Fibroblast of mammary gland (primary cell): ENCODE data around the gene SARDH.
"Not testable (repeated sequence)": the region's sequence is repeated elsewhere in the genome, so short reads cannot be mapped to it uniquely, and the experiment has no call there.

Experiments used
- DNase-seq: peaks from one replicate; pipeline ENCODE4 v3.0.0-alpha.2; 2010; ENCODE audit warnings: low read depth
- H3K4me3 ChIP-seq: 2 replicates; pipeline ENCODE4 v1.5.1; 2011; ENCODE audit warnings: low read depth, mild to moderate bottlenecking, low read length, moderate library complexity; ENCODE audit not compliant: control insufficient read depth
- TF ChIP-seq, protein P1 (sequence below): conservative IDR thresholded peaks from 2 replicates; pipeline ENCODE4 v1.5.1; 2011; ENCODE audit warnings: low read depth, low read length, inconsistent platforms; ENCODE audit not compliant: control insufficient read depth, insufficient read depth

The SARDH gene

GRCh38 chr9:133629221-133630110 lies 108.7 kb downstream of the SARDH start:
- DNase-seq: no peak
- TF ChIP-seq, protein P1, sequence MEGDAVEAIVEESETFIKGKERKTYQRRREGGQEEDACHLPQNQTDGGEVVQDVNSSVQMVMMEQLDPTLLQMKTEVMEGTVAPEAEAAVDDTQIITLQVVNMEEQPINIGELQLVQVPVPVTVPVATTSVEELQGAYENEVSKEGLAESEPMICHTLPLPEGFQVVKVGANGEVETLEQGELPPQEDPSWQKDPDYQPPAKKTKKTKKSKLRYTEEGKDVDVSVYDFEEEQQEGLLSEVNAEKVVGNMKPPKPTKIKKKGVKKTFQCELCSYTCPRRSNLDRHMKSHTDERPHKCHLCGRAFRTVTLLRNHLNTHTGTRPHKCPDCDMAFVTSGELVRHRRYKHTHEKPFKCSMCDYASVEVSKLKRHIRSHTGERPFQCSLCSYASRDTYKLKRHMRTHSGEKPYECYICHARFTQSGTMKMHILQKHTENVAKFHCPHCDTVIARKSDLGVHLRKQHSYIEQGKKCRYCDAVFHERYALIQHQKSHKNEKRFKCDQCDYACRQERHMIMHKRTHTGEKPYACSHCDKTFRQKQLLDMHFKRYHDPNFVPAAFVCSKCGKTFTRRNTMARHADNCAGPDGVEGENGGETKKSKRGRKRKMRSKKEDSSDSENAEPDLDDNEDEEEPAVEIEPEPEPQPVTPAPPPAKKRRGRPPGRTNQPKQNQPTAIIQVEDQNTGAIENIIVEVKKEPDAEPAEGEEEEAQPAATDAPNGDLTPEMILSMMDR: no peak
- H3K4me3 ChIP-seq: no peak overlapping the region

GRCh38 chr9:133628766-133629165 lies 109.4 kb downstream of the SARDH start:
- DNase-seq: no peak
- TF ChIP-seq, protein P1: no peak
- no peak overlapping the region for H3K4me3 ChIP-seq

DNA sequence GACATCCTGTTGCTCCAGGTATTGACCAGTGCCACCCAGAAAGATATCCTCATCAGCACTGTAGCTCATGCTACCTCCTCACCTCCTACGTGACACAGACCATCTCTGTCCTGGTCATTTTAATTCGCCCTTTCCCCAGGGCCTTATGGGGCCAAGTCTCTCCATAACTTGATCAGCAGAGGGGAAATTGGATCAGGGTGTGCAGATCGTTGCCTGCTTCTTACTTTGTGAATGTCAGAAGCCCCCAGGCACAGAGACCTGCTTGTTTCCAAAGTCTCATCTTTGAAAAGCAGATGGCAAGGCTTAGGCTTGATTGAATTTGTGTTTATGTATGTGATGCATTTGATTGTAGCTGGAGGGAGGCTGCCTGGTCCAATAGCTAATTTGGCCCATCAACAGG lies 110.8 kb downstream of the SARDH start:
- no peak overlapping the region for H3K4me3 ChIP-seq
- TF ChIP-seq, protein P1: no peak
- no peak for DNase-seq

DNA sequence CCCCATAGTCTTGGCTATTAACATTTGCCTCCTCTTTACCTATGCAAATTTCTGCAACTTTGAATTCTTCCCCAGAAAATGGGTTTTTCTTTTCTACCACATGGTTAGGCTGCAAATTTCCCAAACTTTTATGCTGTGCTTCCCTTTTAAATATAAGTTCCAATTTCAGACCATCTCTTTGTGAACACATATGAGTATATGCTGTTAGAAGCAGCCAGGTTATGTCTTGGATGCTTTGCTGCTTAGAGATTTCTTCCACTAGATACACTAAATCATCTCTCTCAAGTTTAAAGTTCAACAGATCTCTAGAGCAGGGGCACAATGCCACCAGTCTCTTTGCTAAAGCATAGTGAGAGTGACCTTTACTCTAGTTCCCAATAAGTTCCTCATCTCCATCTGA lies 112.1 kb downstream of the SARDH start:
- H3K4me3 ChIP-seq, DNase-seq: not testable (repeated sequence)

GRCh38 chr9:133622555-133622954 lies 115.6 kb downstream of the SARDH start:
- no peak for DNase-seq
- no peak overlapping the region for H3K4me3 ChIP-seq
- TF ChIP-seq, protein P1: no peak

- DNase-seq: no peak
- H3K4me3 ChIP-seq: no peak overlapping the region
- TF ChIP-seq, protein P1: no peak
These were observed 116.4 kb downstream of the SARDH start for GRCh38 chr9:133621725-133622267.

GRCh38 chr9:133619791-133620190 lies 118.4 kb downstream of the SARDH start:
- TF ChIP-seq, protein P1: no peak
- DNase-seq: no peak
- no peak overlapping the region for H3K4me3 ChIP-seq
